ENCODE results near the gene FBXO33.

- TF ChIP-seq, protein P1, sequence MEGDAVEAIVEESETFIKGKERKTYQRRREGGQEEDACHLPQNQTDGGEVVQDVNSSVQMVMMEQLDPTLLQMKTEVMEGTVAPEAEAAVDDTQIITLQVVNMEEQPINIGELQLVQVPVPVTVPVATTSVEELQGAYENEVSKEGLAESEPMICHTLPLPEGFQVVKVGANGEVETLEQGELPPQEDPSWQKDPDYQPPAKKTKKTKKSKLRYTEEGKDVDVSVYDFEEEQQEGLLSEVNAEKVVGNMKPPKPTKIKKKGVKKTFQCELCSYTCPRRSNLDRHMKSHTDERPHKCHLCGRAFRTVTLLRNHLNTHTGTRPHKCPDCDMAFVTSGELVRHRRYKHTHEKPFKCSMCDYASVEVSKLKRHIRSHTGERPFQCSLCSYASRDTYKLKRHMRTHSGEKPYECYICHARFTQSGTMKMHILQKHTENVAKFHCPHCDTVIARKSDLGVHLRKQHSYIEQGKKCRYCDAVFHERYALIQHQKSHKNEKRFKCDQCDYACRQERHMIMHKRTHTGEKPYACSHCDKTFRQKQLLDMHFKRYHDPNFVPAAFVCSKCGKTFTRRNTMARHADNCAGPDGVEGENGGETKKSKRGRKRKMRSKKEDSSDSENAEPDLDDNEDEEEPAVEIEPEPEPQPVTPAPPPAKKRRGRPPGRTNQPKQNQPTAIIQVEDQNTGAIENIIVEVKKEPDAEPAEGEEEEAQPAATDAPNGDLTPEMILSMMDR (conservative IDR thresholded peaks at IDR 0.05; ENCODE audit: low read depth, low read length): no peak
- no peak for TF ChIP-seq EZH2 (IDR thresholded peaks at IDR 0.05; ENCODE audit: borderline replicate concordance, low read depth, low read length, poor library complexity, severe bottlenecking)
Observed at GRCh38 chr14:39474416-39474911, 42.2 kb upstream of the FBXO33 start.
